GM21529 (cell line): Measurements from ENCODE around the gene GSE1.

Experiments
- ATAC-seq: cut with Tn5 transposase; IDR thresholded peaks from one replicate; pipeline ENCODE4 v1.9.1; 2021; ENCODE audit not compliant: unreplicated experiment

The GSE1 gene

GRCh38 chr16:85717393-85718152 lies 104.5 kb downstream of the GSE1 start:
- no peak for ATAC-seq

GRCh38 chr16:85718153-85718477 lies 105.0 kb downstream of the GSE1 start:
- ATAC-seq = no peak

DNA sequence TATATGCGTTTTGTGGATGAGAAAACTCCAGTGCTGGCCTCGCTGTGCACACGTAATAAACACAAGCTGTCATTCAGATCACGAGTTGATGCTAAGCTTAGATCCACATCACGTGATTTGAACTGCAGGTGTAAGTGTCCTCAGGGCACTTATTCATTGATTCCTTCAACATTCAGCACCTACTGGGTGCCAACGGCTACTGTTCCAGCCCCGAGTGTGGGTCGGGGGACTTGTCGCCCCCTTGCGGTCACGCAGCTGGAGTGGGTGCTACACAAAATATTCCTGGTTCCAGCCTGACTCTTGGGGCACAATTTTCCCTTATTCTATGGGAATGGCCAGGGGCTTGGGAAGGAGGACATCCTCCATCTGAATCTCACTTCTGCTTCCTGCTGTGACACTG lies 105.6 kb downstream of the GSE1 start:
- no peak for ATAC-seq

DNA sequence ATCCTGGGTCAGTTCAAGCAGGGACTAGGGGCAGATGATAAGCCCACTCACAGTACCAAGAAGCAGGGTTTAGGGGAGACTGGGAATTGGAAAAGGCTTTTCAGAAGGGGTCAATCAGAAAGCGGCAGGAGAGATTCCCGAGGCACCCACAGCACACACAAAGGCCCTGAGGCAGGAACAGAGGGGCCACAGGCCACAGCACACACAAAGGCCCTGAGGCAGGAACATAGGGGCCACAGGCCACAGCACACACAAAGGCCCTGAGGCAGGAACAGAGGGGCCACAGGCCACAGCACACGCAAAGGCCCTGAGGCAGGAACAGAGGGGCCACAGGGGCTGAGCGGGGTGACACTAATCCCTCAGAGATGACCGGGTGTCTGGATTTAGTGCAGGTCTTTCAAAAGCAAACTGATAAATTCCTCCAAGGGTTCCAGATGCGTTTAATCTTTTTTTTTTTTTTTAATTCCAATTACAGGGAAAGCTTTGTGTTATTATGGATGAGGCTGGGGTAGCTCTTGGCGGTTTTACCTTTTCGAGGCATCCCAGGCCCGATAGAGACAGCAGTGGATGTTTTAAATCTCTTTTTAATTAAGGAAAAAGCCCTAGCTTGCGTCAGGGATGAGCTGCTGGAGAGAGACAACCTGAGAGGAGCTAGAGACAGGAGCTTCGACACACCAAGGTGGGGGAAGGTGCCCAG lies 106.6 kb downstream of the GSE1 start:
- no peak for ATAC-seq

DNA sequence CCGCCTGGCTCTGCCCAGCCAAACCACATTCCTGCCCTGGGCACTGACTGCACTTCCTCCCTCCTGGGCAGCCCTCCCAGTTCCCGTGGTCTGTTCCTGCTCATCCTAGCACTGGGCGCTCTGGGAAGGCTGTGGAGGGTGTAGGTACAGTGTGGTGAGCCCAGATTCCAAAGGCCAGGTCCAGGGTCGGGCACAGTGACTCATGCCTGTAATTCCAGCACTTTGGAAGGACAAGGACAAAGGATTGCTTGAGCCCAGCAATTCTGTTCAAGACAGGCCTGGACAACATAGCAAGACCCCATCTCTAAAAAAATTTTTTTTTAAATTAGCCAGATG lies 107.1 kb downstream of the GSE1 start:
- ATAC-seq = no peak

- no peak for ATAC-seq
Observed at GRCh38 chr16:85722128-85722893, 109.2 kb downstream of the GSE1 start.

- ATAC-seq = no peak
Observed at GRCh38 chr16:85724126-85724879, 111.2 kb downstream of the GSE1 start.

GRCh38 chr16:85724936-85725335 lies 111.8 kb downstream of the GSE1 start:
- ATAC-seq = no peak
